ENCODE data around the gene HLCS.
"Not testable (repeated sequence)": the region's sequence is repeated elsewhere in the genome, so short reads cannot be mapped to it uniquely, and the experiment has no call there.

The HLCS gene

GRCh38 chr21:36959020-36959835 is 7.2 kb downstream of the HLCS start:
- POLR2A ChIA-PET: no interaction called here
- no peak for TF ChIP-seq CTCF (IDR thresholded peaks at IDR 0.05; ENCODE audit: insufficient read depth, low read length, missing control alignments)
- no peak overlapping the region for H3K4me3 ChIP-seq (ENCODE audit: low read depth, low read length)
- no peak for DNase-seq (ENCODE audit: low read depth, low spot score)
- CTCF ChIA-PET: interaction anchor here (1.1 kb wide), 1 partner anchor 537 kb away, joined by 3 read pairs; no protein-coding TSS in a partner anchor

- DNase-seq (ENCODE audit: low read depth, low spot score): no peak
- H3K4me3 ChIP-seq (ENCODE audit: low read depth, low read length): no peak overlapping the region
- POLR2A ChIA-PET: no interaction called here
- TF ChIP-seq CTCF (IDR thresholded peaks at IDR 0.05; ENCODE audit: insufficient read depth, low read length, missing control alignments): no peak
- CTCF ChIA-PET: interaction anchor here (1.1 to 1.4 kb wide), 2 partner anchors 10 to 129 kb away, joined by 3 to 6 read pairs; no protein-coding TSS in a partner anchor
Measured at GRCh38 chr21:36955783-36956182, 10.7 kb downstream of the HLCS start.

GRCh38 chr21:36952331-36952730 is 14.1 kb downstream of the HLCS start:
- DNase-seq (ENCODE audit: low read depth, low spot score); H3K4me3 ChIP-seq (ENCODE audit: low read depth, low read length); POLR2A ChIA-PET: not testable (repeated sequence)
- CTCF ChIA-PET: interaction anchor here (1.7 to 8.6 kb wide), 5 partner anchors 10 to 447 kb away, joined by 4 to 55 read pairs (median 6); partner anchors contain the start of gene HLCS

- DNase-seq (ENCODE audit: low read depth, low spot score): no peak
- ChIA-PET CTCF (interaction anchor here (1.3 to 8.6 kb wide), 5 partner anchors 11 to 27 kb away, joined by 3 to 55 read pairs (median 6); no protein-coding TSS in a partner anchor), POLR2A (no interaction called here)
- TF ChIP-seq CTCF (IDR thresholded peaks at IDR 0.05; ENCODE audit: insufficient read depth, low read length, missing control alignments): no peak
- no peak overlapping the region for H3K4me3 ChIP-seq (ENCODE audit: low read depth, low read length)
Measured at GRCh38 chr21:36949171-36950141, 17.0 kb downstream of the HLCS start.

GRCh38 chr21:36948686-36949085 is 17.8 kb downstream of the HLCS start:
- CTCF ChIA-PET: interaction anchor here (0.6 to 8.6 kb wide), 6 partner anchors 10 to 153 kb away, joined by 3 to 55 read pairs (median 5); no protein-coding TSS in a partner anchor
- TF ChIP-seq CTCF (IDR thresholded peaks at IDR 0.05; ENCODE audit: insufficient read depth, low read length, missing control alignments): no peak

GRCh38 chr21:36946949-36947356 is 19.5 kb downstream of the HLCS start:
- ChIA-PET CTCF (interaction anchor here (0.7 to 8.6 kb wide), 3 partner anchors 8 to 316 kb away, joined by 3 to 55 read pairs (median 4); no protein-coding TSS in a partner anchor), POLR2A (no interaction called here)

More at GRCh38 chr21:36948686-36949085, 17.8 kb downstream of the HLCS start:
- no peak overlapping the region for H3K4me3 ChIP-seq (ENCODE audit: low read depth, low read length)
- no peak for DNase-seq (ENCODE audit: low read depth, low spot score)
- POLR2A ChIA-PET: no interaction called here

More at GRCh38 chr21:36946949-36947356, 19.5 kb downstream of the HLCS start:
- DNase-seq (ENCODE audit: low read depth, low spot score): no peak
- H3K4me3 ChIP-seq (ENCODE audit: low read depth, low read length): no peak overlapping the region
- no peak for TF ChIP-seq CTCF (IDR thresholded peaks at IDR 0.05; ENCODE audit: insufficient read depth, low read length, missing control alignments)

All from AG04449 (cell line).